Brain microvascular endothelial cell (primary cell): ENCODE results near the gene NOSTRIN.

Experiments used
- DNase-seq: peaks from one replicate; pipeline ENCODE4 v3.0.0-alpha.2; 2020
- H3K27ac ChIP-seq: fragments of 250-450 bp; sonication (Bioruptor Pico); 2 replicates; pipeline ENCODE4 v1.5.1; 2020; ENCODE audit warnings: mild to moderate bottlenecking, moderate library complexity
- H3K27me3 ChIP-seq: fragments of 250-450 bp; sonication (Bioruptor Pico); replicated peaks from 2 replicates; pipeline ENCODE4 v1.5.1; 2020; ENCODE audit warnings: mild to moderate bottlenecking
- H3K36me3 ChIP-seq: fragments of 250-450 bp; sonication (Bioruptor Pico); replicated peaks from 2 replicates; pipeline ENCODE4 v1.5.1; 2020; ENCODE audit warnings: mild to moderate bottlenecking
- H3K4me3 ChIP-seq: 2 replicates; pipeline ENCODE4 v1.5.1; 2011; ENCODE audit warnings: low read depth, mild to moderate bottlenecking, control low read depth, low read length, moderate library complexity
- in situ Hi-C: cut with HindIII; loops from 2 replicates; pipeline ENCODE4 v1.10.0; 2017; ENCODE audit warnings: low sequenced_read_pairs, low pct_ligation_motif_present
- TF ChIP-seq, protein P1 (sequence below): IDR thresholded peaks from 2 replicates; pipeline ENCODE4 v1.5.1; 2011; ENCODE audit warnings: low read depth, mild to moderate bottlenecking, moderate library complexity, low read length, control low read depth, inconsistent platforms; ENCODE audit errors: missing control alignments

The NOSTRIN gene

GRCh38 chr2:168773719-168774521 lies 28.5 kb upstream of the NOSTRIN start:
- TF ChIP-seq, protein P1, sequence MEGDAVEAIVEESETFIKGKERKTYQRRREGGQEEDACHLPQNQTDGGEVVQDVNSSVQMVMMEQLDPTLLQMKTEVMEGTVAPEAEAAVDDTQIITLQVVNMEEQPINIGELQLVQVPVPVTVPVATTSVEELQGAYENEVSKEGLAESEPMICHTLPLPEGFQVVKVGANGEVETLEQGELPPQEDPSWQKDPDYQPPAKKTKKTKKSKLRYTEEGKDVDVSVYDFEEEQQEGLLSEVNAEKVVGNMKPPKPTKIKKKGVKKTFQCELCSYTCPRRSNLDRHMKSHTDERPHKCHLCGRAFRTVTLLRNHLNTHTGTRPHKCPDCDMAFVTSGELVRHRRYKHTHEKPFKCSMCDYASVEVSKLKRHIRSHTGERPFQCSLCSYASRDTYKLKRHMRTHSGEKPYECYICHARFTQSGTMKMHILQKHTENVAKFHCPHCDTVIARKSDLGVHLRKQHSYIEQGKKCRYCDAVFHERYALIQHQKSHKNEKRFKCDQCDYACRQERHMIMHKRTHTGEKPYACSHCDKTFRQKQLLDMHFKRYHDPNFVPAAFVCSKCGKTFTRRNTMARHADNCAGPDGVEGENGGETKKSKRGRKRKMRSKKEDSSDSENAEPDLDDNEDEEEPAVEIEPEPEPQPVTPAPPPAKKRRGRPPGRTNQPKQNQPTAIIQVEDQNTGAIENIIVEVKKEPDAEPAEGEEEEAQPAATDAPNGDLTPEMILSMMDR, result peak; percentile 91
- Histone ChIP-seq H3K4me3 (no peak overlapping the region), H3K27me3 (no peaks in the 10 kb centered on the region), H3K27ac (no peak overlapping the region), H3K36me3 (no peaks in the 10 kb centered on the region)
- peak; percentile 67 for DNase-seq
- in situ Hi-C loops, result no loop called here

DNA sequence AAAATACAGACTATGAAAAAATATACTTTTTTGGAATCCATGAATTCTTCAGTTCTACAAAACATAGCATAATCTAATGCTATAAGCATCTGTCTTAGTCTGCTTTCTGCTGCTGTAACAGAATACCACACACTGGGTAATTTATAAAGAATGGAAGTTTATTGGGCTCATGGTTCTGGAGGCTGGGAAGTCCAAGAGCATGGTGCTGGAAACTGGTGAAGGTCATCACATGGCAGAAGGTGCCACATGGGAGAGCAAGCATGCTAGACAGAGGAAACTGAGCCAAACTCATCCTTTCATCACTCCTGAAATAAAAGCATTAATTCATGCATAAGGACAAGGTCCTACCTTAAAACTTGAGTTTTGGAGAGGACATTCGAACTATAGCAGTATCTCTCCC lies 26.6 kb upstream of the NOSTRIN start:
- TF ChIP-seq, protein P1, result no peak
- DNase-seq, result no peak
- no peak overlapping the region for H3K27ac ChIP-seq

DNA sequence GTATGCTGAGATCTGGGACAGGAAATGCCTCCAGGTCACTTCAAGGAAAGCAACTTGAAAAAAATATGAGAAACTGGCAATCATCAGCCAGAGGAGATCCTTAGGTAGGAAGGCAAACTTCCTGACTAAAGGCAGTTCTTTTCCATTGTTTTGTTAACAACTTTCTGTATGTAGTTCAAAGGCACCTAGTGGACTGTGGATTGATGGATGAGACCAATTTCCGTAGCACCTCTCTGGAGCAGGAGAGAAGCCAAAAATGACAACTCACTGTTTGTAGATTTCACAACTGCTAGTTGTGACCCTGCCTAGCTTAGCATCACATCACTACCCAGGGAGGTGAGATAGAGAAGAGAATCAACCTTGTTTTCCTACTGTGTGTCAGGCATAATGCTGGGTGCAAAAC lies 21.8 kb upstream of the NOSTRIN start:
- in situ Hi-C loops, result no loop called here
- DNase-seq, result no peak
- TF ChIP-seq, protein P1, result no peak
- Histone ChIP-seq H3K4me3 (no peak overlapping the region), H3K36me3 (no peaks in the 10 kb centered on the region), H3K27ac (no peak overlapping the region), H3K27me3 (no peaks in the 10 kb centered on the region)

More for the DNA sequence above, 26.6 kb upstream of the NOSTRIN start:
- in situ Hi-C loops, result no loop called here
- H3K4me3 ChIP-seq, result no peak overlapping the region
- no peaks in the 10 kb centered on the region for H3K27me3 ChIP-seq
- H3K36me3 ChIP-seq, result no peaks in the 10 kb centered on the region

- Histone ChIP-seq H3K27me3 (no peaks in the 10 kb centered on the region), H3K4me3 (no peak overlapping the region), H3K36me3 (no peaks in the 10 kb centered on the region), H3K27ac (no peak overlapping the region)
- TF ChIP-seq, protein P1, result no peak
- in situ Hi-C loops, result no loop called here
- no peak for DNase-seq
These were observed 21.1 kb upstream of the NOSTRIN start for GRCh38 chr2:168781191-168781817.

DNA sequence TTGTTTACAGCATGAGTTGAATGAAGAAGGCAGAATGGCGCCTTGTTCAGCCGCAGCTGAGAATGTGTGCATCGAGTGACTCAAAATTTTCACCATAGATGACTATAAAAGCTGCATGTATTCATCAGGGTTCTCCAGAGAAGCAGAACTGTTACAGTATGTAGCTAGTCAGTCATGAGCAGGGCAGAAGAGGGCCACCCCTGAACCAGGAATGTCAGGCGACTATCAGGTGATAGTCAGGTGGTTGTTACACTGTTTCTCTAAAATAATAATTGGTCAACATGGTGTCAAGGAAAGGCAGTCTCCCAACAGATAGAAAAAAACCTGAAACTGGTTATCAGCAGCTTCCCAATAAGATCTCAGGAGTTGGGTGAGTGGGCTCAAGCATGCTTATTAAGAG lies 20.2 kb upstream of the NOSTRIN start:
- no peak overlapping the region for H3K27ac ChIP-seq
- no peaks in the 10 kb centered on the region for H3K36me3 ChIP-seq
- H3K27me3 ChIP-seq, result no peaks in the 10 kb centered on the region
- no peak for DNase-seq
- H3K4me3 ChIP-seq, result no peak overlapping the region
- in situ Hi-C loops, result no loop called here
- TF ChIP-seq, protein P1, result no peak
